PC-3 (cell line): ENCODE measurements around the gene CDH12.

Experiments
- EZH2phosphoT487 ChIP-seq: fragments of 300-600 bp; sonication (generic); IDR thresholded peaks from 2 replicates; pipeline ENCODE4 v1.6.1; 2018; ENCODE audit warnings: mild to moderate bottlenecking, antibody characterized with exemption, low read length, borderline replicate concordance
- TF ChIP-seq, protein P1 (sequence below): fragments of 300-600 bp; sonication (generic); conservative IDR thresholded peaks from 2 replicates; pipeline ENCODE4 v1.5.1; 2017; ENCODE audit warnings: antibody characterized with exemption, low read depth, mild to moderate bottlenecking, low read length

DNA sequence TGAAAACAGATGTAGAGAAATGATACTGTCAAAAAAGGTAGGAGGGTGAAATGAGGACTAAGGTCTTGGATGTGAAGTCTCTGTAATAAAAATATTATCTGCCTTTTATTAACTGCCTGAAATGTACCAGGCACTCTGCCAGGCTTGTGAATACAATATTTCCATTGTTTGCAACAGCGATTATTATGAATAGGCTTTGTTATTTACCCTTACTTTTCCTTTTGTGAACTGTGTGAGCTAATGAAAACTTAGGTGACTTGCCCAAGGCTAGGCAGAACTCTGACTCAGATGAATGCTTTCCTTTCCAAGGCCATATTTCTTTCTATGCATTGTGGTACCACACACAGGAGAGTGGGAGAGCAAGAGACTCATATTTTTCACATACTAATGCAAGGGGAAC lies 204.1 kb downstream of the CDH12 start:
- TF ChIP-seq, protein P1, sequence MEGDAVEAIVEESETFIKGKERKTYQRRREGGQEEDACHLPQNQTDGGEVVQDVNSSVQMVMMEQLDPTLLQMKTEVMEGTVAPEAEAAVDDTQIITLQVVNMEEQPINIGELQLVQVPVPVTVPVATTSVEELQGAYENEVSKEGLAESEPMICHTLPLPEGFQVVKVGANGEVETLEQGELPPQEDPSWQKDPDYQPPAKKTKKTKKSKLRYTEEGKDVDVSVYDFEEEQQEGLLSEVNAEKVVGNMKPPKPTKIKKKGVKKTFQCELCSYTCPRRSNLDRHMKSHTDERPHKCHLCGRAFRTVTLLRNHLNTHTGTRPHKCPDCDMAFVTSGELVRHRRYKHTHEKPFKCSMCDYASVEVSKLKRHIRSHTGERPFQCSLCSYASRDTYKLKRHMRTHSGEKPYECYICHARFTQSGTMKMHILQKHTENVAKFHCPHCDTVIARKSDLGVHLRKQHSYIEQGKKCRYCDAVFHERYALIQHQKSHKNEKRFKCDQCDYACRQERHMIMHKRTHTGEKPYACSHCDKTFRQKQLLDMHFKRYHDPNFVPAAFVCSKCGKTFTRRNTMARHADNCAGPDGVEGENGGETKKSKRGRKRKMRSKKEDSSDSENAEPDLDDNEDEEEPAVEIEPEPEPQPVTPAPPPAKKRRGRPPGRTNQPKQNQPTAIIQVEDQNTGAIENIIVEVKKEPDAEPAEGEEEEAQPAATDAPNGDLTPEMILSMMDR = no peak
- TF ChIP-seq EZH2phosphoT487 = no peak
